Measurements from ENCODE around the gene TOB1. TPM values are rescaled to one million over a fixed set of nuclear protein-coding genes. Genes with fewer than 3 reads are reported as not detected.

Gene TOB1
- total RNA-seq, 4 donors from 2014 or later: 26.7 to 34.4 (median 31.0) TPM

GRCh38 chr17:50832267-50832863 lies 33.8 kb downstream of the TOB1 start:
- Histone ChIP-seq H3K27me3 (peaks cover 0 to 22% (median 0%) of the 10 kb centered on the region in 4 donors), H3K4me1 (peaks cover 0 to 25% (median 22%) of the 10 kb centered on the region in 4 donors), H3K36me3 (no peaks in the 10 kb centered on the region), H3K9me3 (no peaks in the 10 kb centered on the region), H3K4me3 (no peak overlapping the region), H3K27ac (replicated peaks in 1 of 4) (no peak overlapping the region)
- intact Hi-C loops (cut with DNase I): no loop called here
- 94% methylated on average over 9 of the region's 12 CpGs for WGBS
- TF ChIP-seq EP300 (IDR thresholded peaks at IDR 0.05) (no peak), POLR2A (IDR thresholded peaks at IDR 0.05; ENCODE audit: low read depth) (no peak), POLR2AphosphoS5 (IDR thresholded peaks at IDR 0.05) (no peak)
- TF ChIP-seq, protein P1, sequence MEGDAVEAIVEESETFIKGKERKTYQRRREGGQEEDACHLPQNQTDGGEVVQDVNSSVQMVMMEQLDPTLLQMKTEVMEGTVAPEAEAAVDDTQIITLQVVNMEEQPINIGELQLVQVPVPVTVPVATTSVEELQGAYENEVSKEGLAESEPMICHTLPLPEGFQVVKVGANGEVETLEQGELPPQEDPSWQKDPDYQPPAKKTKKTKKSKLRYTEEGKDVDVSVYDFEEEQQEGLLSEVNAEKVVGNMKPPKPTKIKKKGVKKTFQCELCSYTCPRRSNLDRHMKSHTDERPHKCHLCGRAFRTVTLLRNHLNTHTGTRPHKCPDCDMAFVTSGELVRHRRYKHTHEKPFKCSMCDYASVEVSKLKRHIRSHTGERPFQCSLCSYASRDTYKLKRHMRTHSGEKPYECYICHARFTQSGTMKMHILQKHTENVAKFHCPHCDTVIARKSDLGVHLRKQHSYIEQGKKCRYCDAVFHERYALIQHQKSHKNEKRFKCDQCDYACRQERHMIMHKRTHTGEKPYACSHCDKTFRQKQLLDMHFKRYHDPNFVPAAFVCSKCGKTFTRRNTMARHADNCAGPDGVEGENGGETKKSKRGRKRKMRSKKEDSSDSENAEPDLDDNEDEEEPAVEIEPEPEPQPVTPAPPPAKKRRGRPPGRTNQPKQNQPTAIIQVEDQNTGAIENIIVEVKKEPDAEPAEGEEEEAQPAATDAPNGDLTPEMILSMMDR (IDR thresholded peaks at IDR 0.05): no peak
- no peak for DNase-seq (ENCODE audit: extremely low spot score)

- H3K4me3 ChIP-seq: no peak overlapping the region
- H3K27ac ChIP-seq (replicated peaks in 1 of 4): no peak overlapping the region
- H3K4me1 ChIP-seq: peaks cover 0 to 25% (median 22%) of the 10 kb centered on the region in 4 donors
- H3K36me3 ChIP-seq: no peaks in the 10 kb centered on the region
- H3K9me3 ChIP-seq: no peaks in the 10 kb centered on the region
- DNase-seq (ENCODE audit: extremely low spot score): no peak
- peaks cover 0 to 22% (median 0%) of the 10 kb centered on the region in 4 donors for H3K27me3 ChIP-seq
- TF ChIP-seq, protein P1 (IDR thresholded peaks at IDR 0.05): no peak
- TF ChIP-seq POLR2AphosphoS5 (IDR thresholded peaks at IDR 0.05) (no peak), POLR2A (IDR thresholded peaks at IDR 0.05; ENCODE audit: low read depth) (no peak), EP300 (IDR thresholded peaks at IDR 0.05) (no peak)
- 49% methylated on average over 3 of the region's 11 CpGs for WGBS
- intact Hi-C loops (cut with DNase I): no loop called here
These were observed 34.7 kb downstream of the TOB1 start for GRCh38 chr17:50831471-50831928.

- no peak overlapping the region for H3K4me3 ChIP-seq
- H3K9me3 ChIP-seq: no peaks in the 10 kb centered on the region
- H3K36me3 ChIP-seq: no peaks in the 10 kb centered on the region
- 75% methylated on average over 4 of the region's 12 CpGs for WGBS
- no peak for TF ChIP-seq EP300 (IDR thresholded peaks at IDR 0.05)
- no peak for TF ChIP-seq POLR2AphosphoS5 (IDR thresholded peaks at IDR 0.05)
- TF ChIP-seq, protein P1 (IDR thresholded peaks at IDR 0.05): no peak
- no peak for TF ChIP-seq POLR2A (IDR thresholded peaks at IDR 0.05; ENCODE audit: low read depth)
- H3K27ac ChIP-seq (replicated peaks in 1 of 4): no peak overlapping the region
- intact Hi-C loops (cut with DNase I): no loop called here
- no peak for DNase-seq (ENCODE audit: extremely low spot score)
- H3K27me3 ChIP-seq: peaks cover 0 to 22% (median 0%) of the 10 kb centered on the region in 4 donors
- H3K4me1 ChIP-seq: peaks cover 0 to 25% (median 22%) of the 10 kb centered on the region in 4 donors
These were observed 35.2 kb downstream of the TOB1 start for GRCh38 chr17:50830994-50831393.

DNA sequence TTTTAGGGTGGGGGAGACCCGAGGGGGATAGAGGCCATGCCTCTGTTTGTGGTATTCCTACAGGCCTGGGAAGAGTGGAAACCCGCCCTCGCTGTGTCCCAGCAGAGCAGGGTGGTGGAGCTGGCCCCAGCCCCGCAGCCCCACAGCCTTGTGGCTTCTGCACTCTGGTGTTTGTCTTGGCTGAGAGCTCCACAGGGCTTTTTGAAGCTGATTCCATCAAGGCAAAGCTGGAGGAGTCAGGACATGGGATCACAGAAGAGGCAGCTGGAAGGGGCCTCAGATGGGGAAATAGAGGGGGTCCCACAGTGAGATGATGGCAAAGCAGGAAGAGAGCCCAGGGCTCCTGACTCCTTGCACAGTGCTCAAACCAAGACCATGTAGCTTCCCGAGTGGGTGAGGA lies 35.8 kb downstream of the TOB1 start:
- peaks cover 0 to 21% (median 15%) of the 10 kb centered on the region in 4 donors for H3K4me1 ChIP-seq
- no peaks in the 10 kb centered on the region for H3K36me3 ChIP-seq
- H3K27me3 ChIP-seq: peaks cover 0 to 17% (median 0%) of the 10 kb centered on the region in 4 donors
- DNase-seq (ENCODE audit: extremely low spot score): no peak
- intact Hi-C loops (cut with DNase I): no loop called here
- WGBS: 62% methylated on average over 4 of the region's 5 CpGs
- H3K4me3 ChIP-seq: no peak overlapping the region
- TF ChIP-seq POLR2A (IDR thresholded peaks at IDR 0.05; ENCODE audit: low read depth) (no peak), EP300 (IDR thresholded peaks at IDR 0.05) (no peak), POLR2AphosphoS5 (IDR thresholded peaks at IDR 0.05) (no peak)
- TF ChIP-seq, protein P1 (IDR thresholded peaks at IDR 0.05): no peak
- H3K9me3 ChIP-seq: no peaks in the 10 kb centered on the region
- H3K27ac ChIP-seq (replicated peaks in 1 of 4): no peak overlapping the region
